ENCODE measurements around the gene SLC35D1.

DNA sequence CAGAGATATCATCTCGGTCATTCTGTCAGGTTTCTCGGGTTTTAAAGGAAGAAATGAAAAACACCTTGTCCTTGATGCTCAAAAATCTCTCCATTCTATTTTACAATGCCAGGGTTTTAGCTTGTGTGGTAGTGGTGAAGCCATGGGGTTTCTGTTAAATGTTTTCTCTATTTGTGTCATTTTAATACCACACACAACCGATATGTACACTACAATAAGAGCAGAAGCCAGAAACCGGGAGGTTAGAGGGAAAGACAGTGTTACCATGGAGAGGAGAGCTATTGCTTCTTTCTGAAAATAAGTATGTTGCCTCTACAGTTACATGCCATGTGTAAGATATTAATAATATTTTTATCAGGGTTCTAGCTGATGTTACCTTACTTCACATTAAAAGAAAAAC lies 2.8 kb downstream of the SLC35D1 start:
- TF ChIP-seq EZH2phosphoT487 (IDR thresholded peaks at IDR 0.05; ENCODE audit: insufficient read depth, low read depth) (no peak), EZH2 (IDR thresholded peaks at IDR 0.05; ENCODE audit: insufficient read depth, poor library complexity, severe bottlenecking) (no peak)
